ENCODE measurements around the gene BAIAP3. TPM values are rescaled to one million over a fixed set of nuclear protein-coding genes. Genes with fewer than 3 reads are reported as not detected.

The BAIAP3 gene
- total RNA-seq, 1 donor from 2014 or later, result 6.9 TPM

DNA sequence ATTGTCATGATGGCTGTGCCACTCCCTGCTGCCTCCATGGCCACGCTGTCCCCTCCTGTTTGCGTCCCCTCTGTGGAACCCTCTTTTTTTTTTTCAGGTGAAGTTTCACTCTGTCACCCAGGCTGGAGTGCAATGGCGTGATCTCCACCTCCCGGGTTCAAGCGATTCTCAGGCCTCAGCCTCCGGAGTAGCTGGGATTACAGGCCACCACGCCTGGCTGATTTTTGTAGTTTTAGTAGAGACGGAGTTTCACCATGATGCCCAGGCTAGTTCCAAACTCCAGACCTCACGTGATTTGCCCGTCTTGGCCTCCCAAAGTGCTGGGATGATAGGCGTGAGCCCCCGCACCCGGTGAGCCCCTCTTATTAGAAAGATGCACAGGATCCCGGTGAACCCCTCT lies 35.0 kb upstream of the BAIAP3 start:
- Mint-ChIP-seq H3K4me1 (ENCODE audit: unreplicated experiment) (peaks cover 10% of the 10 kb centered on the region), H3K4me3 (no peak overlapping the region), H3K36me3 (no peaks in the 10 kb centered on the region), H3K27ac (no peak overlapping the region), H3K27me3 (peaks cover 31% of the 10 kb centered on the region), H3K9me3 (no peaks in the 10 kb centered on the region)
- TF ChIP-seq, protein P1, sequence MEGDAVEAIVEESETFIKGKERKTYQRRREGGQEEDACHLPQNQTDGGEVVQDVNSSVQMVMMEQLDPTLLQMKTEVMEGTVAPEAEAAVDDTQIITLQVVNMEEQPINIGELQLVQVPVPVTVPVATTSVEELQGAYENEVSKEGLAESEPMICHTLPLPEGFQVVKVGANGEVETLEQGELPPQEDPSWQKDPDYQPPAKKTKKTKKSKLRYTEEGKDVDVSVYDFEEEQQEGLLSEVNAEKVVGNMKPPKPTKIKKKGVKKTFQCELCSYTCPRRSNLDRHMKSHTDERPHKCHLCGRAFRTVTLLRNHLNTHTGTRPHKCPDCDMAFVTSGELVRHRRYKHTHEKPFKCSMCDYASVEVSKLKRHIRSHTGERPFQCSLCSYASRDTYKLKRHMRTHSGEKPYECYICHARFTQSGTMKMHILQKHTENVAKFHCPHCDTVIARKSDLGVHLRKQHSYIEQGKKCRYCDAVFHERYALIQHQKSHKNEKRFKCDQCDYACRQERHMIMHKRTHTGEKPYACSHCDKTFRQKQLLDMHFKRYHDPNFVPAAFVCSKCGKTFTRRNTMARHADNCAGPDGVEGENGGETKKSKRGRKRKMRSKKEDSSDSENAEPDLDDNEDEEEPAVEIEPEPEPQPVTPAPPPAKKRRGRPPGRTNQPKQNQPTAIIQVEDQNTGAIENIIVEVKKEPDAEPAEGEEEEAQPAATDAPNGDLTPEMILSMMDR (conservative IDR thresholded peaks at IDR 0.05), result no peak
- DNase-seq (ENCODE audit: extremely low spot score, unreplicated experiment), result no peak

DNA sequence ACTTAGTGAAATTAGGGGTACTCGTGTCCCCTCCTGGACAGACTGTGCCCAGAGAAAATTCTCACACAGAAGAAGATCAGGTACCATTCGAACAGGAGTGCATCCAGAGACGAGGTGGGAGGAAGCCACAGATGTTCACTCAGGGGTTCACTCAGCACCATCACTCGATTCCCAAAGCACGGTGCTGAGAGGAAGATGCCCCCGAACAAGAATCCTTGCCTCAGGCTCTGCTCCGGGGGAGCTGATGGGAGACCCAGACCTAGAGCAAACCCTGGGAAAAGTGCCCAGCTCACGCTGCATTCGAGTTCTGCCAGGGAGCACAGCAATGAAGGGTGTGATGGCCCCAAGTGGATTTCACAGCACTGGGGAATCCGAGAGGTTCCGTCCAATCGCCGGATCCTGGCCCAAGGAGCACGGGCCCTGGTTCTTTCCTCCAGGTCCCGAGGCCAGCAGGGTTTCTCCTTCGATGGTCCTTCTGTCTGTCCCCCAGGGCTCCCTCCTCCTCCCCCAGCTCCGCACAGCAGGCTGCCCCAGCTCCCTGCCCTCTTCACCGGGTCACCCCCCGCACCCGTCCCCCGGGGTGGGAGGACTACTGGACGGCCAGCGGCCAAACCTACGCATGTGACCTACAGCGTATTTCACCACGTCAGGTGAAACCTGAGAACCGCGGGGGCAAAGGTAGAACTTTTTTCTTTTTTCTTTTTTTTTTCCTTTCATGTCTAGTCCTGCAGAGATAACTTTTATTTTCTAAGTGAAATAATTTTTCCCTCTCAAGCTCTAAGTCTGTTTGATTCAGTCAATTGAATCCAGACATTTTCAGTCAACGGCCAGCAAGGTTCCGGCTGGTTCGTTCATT lies 34.2 kb upstream of the BAIAP3 start:
- Mint-ChIP-seq H3K9me3 (no peaks in the 10 kb centered on the region), H3K27me3 (peaks cover 30% of the 10 kb centered on the region), H3K36me3 (no peaks in the 10 kb centered on the region), H3K4me1 (ENCODE audit: unreplicated experiment) (peaks cover 10% of the 10 kb centered on the region), H3K4me3 (no peak overlapping the region), H3K27ac (no peak overlapping the region)
- TF ChIP-seq, protein P1 (conservative IDR thresholded peaks at IDR 0.05), result no peak
- no peak for DNase-seq (ENCODE audit: extremely low spot score, unreplicated experiment)

DNA sequence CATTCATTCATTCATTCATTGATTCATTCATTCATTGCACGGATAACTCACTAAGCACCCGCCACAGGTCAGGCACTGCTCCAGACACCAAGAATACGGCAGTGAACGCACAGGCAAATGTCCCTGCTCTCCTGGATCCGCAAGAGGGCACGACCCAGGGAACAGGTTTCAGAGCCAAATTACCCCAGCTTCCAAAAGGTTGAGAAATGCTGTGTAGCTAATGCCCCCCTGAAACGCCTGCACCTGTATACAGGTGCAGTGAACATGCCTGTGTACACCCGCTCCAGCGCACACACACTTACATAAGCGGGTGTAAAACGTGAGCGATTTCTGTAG lies 33.6 kb upstream of the BAIAP3 start:
- Mint-ChIP-seq H3K27me3 (peaks cover 27% of the 10 kb centered on the region), H3K27ac (no peak overlapping the region), H3K4me3 (no peak overlapping the region), H3K4me1 (ENCODE audit: unreplicated experiment) (peaks cover 10% of the 10 kb centered on the region), H3K36me3 (no peaks in the 10 kb centered on the region), H3K9me3 (no peaks in the 10 kb centered on the region)
- DNase-seq (ENCODE audit: extremely low spot score, unreplicated experiment), result no peak
- TF ChIP-seq, protein P1 (conservative IDR thresholded peaks at IDR 0.05), result no peak

DNA sequence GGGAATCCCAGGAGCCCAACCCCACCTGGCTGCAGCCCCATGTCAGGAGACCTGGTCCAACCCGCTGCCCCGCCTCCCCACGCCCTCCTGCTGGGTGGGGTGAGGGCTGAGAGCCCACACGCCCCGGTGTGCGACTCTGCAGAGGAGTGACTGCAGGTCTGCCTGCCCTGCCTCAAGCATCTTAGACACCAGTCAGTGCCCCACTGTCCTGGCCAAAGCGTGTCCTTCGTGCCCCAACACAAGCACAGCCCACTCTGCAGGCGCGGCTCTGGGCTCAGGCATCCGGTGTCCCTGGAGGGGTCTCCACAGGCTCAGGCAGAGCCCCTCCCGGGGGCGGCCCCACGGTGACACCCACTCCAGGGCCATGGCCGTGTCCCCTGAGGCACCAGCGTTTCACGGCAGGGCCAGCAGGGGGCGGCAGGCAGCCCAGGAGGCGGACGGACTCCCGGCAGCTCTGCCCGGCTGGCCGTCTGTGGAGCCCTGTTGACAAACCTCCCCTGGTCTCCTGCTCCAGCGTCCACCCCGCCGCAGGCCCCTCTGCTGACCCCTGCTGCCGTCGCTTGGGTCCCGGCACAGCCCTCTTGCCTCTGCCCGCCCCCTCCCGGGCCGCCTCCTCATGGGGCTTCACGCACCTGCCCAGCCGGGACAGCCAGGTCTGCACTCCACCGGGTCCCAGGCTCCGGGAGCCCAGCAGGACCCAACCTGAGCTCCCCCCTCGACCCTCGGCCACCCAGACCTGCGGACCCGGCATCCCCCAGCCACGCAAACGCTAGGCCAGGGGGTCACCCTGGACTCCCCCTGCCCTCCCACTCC lies 32.6 kb upstream of the BAIAP3 start:
- H3K4me3 Mint-ChIP-seq, result no peak overlapping the region
- TF ChIP-seq, protein P1 (conservative IDR thresholded peaks at IDR 0.05), result peak; percentile 90
- H3K27ac Mint-ChIP-seq, result no peak overlapping the region
- peaks cover 24% of the 10 kb centered on the region for H3K27me3 Mint-ChIP-seq
- no peak for DNase-seq (ENCODE audit: extremely low spot score, unreplicated experiment)
- H3K36me3 Mint-ChIP-seq, result no peaks in the 10 kb centered on the region
- H3K4me1 Mint-ChIP-seq (ENCODE audit: unreplicated experiment), result peaks cover 10% of the 10 kb centered on the region
- H3K9me3 Mint-ChIP-seq, result no peaks in the 10 kb centered on the region

DNA sequence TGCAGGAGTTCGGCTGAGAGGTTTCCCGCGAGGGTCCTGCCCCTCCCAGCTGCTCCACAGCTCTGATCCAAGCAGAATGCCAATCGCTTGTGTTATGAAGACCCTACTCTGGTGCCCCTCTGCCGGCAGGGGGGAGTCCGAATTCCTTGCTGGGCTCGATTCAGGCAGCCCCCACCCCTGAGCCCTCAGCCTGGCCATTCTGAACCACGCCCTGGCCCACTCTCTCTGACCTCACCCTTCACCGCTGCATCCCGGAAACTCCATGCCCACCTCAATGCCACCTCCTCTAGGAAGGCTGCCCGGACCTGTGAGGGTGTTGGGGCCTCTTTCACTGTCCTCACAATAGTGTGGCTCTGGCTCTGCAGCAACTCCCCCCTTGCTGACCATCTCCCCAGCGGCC lies 31.9 kb upstream of the BAIAP3 start:
- H3K4me3 Mint-ChIP-seq, result no peak overlapping the region
- H3K27ac Mint-ChIP-seq, result no peak overlapping the region
- no peaks in the 10 kb centered on the region for H3K9me3 Mint-ChIP-seq
- H3K27me3 Mint-ChIP-seq, result peaks cover 24% of the 10 kb centered on the region
- H3K4me1 Mint-ChIP-seq (ENCODE audit: unreplicated experiment), result peaks cover 10% of the 10 kb centered on the region
- H3K36me3 Mint-ChIP-seq, result no peaks in the 10 kb centered on the region
- DNase-seq (ENCODE audit: extremely low spot score, unreplicated experiment), result no peak
- TF ChIP-seq, protein P1 (conservative IDR thresholded peaks at IDR 0.05), result no peak
